Skin of body (tissue), 2 donors: ENCODE measurements around the gene PUS1. TPM values are rescaled to one million over a fixed set of nuclear protein-coding genes. Genes with fewer than 3 reads are reported as not detected.

Experiments used
- DNase-seq: peaks from one replicate; lab custom pipeline; 2025; lab: John Stamatoyannopoulos, UW
- total RNA-seq: library from RNA; depleted of rRNA; stranded (reverse); fragments of >200 nt; gene quantifications from one replicate; pipeline ENCODE4 v1.2.3, GENCODE V29; 2014

Gene PUS1
- total RNA-seq, 1 donor from 2014 or later = 8.5 TPM

DNA sequence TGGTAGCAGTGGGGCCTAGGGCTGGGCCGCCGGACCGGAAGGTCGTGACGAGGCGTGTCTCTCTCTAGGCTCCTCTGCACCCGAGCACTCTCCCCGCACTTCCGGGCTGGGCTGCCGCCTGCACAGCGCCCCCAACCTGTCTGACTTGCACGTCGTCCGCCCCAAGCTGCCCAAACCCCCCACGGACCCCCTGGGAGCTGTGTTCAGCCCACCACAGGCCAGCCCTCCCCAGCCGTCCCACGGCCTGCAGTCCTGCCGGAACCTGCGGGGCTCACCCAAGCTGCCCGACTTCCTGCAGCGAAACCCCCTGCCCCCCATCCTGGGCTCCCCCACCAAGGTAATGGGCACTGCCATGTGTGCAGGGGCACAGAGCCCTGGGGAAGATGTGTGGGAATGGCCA, 13.3 kb upstream of the PUS1 start:
- DNase-seq = no peak

DNA sequence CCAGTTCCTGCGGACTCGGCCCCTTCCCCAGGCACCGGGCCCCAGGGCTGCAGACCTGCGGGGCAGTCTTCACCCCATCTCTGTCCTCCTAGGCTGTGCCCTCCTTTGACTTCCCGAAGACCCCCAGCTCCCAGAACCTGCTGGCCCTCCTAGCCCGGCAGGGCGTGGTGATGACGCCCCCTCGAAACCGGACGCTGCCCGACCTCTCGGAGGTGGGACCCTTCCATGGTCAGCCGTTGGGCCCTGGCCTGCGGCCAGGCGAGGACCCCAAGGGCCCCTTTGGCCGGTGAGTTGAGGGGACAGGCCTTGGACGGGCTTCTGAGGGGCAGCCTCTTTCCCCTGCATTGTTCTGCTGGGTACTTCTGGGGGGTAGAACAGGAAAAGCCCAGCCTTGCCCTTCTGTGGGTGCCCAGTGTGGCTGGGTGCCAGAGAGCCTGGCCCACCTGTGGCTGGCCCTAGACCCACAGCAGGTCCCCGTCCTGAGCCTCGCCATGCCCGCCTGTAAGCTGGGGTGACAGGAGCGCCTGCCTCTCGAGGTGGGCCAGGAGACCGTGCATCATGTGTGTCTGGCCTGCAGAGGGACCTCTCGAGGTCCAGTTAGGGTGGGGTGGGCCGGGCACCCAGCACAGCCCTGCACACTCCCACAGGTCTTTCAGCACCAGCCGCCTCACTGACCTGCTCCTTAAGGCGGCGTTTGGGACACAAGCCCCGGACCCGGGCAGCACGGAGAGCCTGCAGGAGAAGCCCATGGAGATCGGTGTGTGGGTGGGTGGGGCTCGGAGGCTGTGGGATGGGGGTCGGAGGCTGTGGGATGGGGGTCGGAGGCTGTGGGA, 12.6 kb upstream of the PUS1 start:
- DNase-seq = no peak

DNA sequence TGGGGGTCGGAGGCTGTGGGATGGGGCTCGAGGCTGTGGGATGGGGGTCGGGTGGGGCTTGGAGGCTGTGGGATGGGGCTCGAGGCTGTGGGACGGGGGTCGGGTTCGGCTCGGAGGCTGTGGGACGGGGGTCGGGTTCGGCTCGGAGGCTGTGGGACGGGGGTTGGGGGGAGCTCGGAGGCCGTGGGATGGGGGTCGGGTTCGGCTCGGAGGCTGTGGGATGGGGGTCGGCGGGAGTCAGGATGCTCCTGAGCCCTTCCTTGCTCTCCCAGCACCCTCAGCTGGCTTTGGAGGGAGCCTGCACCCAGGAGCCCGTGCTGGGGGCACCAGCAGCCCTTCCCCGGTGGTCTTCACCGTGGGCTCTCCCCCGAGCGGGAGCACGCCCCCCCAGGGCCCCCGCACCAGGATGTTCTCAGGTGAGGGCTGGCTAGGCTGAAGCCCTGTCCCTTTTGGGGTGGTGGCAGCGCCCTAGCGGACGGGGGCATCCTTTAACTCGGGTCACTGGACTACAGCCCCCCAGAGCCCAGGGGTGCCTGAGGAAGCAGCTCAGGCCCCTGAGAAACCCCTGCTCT, 11.9 kb upstream of the PUS1 start:
- DNase-seq = no peak

DNA sequence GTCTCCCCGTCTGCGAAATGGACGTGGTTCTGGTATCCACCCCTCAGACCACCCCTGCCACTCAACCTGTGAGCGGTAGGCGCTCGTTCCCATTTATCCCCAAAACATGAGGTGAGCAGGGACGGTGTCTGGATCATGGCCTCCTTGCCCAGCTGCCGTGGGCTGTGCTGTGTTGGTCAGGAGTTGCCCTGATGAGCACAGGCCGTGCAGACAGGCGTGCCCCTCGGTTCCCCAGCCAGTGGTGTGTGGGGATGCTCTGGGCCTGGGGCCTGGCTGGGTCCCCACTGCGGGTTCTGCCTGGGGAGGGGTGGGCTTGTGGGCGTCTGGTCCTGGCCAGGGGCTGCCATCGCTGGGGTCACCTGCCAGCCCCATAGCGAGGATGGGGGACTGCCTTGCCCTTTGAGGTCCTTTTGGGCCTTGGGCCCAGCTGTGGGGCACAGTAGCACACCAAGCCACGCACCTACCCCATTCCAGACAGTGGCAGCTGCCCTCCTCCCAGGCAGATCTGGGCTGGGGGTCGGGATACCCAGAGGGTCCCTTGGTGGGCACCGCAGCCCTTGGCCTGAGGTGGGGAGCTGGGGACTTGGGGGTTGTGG, 11.3 kb upstream of the PUS1 start:
- no peak for DNase-seq

DNA sequence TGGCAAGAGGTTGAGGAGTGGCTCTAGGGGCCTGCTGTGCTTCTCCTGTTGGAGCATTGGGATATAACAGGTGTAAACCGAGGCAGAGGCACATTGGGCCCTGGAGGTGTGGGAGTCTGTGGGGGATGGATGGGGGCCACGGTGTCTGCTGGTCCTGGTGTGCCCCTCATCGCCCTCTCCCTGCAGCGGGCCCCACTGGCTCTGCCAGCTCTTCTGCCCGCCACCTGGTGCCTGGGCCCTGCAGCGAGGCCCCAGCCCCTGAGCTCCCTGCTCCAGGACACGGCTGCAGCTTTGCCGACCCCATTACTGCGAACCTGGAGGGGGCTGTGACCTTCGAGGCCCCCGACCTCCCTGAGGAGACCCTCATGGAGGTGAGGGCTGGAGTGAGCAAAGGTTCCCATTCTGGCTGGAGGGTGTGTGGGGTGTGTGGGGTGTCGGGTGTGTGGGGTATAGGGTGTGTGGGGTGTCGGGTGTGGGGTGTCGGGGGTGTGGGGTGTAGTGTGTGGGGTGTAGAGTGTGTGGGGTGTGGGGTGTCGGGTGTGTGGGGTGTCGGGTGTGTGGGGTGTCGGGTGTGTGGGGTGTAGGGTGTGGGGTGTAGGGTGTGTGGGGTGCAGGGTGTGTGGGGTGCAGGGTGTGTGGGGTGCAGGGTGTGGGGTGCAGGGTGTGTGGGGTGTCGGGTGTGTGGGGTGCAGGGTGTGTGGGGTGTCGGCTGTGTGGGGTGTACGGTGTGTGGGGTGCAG, 10.6 kb upstream of the PUS1 start:
- DNase-seq = no peak

DNA sequence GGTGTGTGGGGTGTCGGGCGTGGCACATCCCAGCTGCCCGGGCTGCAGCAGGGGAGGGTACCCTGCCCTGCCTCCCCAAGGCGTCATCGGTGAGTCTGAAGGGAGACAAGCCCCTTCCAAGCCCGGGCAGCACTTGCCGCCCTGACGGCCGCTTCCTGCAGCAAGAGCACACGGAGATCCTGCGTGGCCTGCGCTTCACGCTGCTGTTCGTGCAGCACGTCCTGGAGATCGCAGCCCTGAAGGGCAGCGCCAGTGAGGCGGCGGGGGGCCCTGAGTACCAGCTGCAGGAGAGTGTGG, 10.1 kb upstream of the PUS1 start:
- no peak for DNase-seq

DNA sequence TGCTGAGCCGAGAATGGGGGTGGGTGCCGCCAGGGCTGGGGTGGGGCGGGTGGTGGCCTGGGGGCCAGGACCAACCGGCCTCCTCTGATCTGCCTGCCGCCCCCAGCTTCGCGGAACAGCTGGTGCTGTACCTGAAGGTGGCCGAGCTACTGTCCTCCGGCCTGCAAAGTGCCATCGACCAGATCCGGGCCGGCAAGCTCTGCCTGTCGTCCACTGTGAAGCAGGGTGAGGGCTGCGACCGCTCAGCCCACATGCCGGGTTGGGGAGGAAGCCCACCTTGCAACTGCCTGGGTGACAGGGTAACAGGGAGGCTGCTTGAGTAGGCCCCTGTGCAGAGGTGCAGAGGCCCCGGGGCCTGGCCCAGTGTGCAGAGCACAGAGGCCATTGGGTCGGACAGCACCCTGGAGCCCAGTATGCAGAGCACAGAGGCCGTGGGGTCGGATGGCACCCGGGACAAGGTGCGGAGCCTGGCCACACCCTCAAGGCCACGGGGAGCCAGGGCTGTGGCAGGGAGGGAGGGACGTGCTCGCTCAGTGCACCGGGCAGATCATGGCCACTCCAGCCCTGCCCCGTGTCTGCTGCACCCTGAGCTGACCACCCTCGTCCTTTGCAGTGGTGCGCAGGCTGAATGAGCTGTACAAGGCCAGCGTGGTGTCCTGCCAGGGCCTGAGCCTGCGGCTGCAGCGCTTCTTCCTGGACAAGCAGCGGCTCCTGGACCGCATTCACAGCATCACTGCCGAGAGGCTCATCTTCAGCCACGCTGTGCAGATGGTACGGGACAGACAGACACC, 9.5 kb upstream of the PUS1 start:
- no peak for DNase-seq

DNA sequence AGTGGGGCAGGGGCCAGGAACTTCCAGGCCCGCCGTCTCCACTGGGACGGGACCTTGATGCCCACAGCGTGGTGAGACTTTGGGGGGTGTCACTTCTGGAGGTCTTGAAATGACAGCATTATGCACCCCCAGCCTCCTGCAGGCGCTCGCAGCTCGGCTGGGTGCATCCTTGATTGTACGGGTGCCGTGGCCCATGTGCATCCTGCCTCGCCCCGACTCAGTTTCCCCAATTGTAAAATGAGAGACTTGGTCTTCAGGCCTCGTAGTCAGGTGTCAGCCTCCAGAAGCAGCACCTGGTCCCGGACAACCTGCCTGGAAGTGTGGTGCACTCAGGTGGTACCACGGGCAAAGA, 8.9 kb upstream of the PUS1 start:
- DNase-seq = no peak

DNA sequence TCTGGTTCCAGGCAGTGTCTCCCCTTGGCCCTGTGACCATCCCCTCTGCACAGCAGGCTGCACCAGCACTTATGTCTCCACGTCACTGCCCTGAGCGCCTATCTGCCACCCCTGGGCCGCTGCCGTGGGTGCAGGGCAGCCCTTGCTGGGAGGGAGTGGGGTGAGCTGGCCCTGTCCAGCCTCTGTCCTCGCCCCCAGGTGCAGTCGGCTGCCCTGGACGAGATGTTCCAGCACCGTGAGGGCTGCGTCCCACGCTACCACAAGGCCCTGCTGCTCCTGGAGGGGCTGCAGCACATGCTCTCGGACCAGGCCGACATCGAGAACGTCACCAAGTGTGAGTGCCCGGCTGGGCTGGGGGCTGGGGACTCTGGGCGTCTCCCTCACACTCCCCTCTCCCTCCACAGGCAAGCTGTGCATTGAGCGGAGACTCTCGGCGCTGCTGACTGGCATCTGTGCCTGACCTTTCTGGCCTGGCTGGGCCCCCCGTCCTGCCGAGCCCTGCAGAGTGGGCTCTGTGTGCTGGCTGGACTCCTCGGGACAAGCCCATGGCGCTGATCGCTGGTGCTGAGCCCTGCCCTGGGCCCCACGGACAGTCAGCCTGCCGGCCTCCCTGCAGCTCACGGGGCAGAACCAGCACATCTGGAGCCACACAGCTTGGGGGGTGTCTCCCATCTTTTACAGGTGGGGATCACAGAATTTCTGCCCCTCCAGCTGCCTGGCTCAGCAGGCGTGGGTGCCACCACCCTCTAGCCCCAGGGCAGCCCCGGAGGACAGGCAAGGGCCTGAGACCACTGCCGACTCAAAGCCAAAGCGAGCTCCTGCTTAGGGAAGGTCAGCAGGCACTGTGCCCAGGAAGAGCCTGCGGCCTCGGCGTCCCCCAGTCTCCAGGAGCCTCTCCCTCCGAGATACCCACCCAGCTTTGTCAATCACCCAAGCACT, 7.9 kb upstream of the PUS1 start:
- DNase-seq = no peak

DNA sequence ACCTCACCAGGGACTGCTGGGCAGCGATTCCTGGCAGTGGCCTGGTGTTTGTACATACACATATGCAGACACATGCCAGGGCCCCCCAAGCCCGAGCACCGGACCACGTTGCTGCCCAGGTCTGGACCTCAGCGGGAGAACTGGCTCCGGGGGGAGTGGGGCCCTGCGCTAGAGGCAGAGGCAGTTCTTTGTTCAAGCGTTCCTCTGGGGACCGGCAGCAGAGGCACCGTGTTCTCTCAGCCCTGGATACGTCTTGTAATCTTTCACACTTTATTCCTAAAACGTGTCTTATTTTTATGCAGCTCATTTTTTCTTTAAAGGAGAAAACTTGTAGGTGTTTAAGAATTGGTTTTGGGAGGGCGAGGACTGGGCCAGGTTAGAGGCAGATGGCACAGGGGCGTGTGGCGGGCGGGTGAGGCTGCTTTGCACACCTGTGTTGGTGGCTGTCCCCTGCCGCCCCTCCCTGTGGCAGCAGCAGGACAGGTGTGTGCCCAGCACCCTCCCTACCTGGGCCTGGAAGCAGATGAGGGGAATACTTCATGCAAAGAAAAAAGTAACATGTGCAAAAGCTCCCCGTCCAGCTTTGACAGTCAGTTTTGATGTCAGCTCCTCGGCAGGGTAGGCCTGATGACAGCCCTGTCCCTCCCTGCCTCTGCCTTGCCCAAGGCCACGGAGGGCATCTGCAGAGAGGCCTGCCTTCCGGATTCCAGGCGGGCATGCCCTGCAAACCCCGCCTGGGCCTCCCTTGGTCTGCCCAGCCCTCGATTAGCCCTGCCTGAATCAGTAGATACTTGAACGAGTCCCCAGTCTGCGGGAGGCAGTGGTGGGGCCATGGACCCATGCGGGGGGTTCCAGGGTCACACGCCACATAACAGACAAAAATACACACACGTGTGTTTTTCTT, 7.0 kb upstream of the PUS1 start:
- DNase-seq = no peak

DNA sequence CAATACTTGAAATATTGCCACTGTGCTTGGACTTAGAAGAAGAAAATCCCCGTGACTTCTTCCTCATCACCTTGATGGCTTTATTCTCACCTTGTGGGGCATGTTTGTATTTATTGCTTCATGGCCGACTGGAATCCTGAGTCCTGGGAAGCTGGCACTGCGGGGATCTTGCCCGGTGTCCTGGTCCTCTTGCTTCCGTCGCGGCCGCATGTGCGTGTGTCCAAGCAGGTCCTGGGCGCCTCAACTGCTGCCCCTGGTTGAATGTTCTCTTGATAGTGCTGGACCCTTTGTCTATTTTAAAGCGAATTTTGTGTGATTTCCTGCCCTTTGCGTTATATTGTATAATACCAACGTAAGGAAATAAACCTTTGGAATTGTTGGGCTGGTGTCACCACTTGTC, 6.3 kb upstream of the PUS1 start:
- DNase-seq = no peak

DNA sequence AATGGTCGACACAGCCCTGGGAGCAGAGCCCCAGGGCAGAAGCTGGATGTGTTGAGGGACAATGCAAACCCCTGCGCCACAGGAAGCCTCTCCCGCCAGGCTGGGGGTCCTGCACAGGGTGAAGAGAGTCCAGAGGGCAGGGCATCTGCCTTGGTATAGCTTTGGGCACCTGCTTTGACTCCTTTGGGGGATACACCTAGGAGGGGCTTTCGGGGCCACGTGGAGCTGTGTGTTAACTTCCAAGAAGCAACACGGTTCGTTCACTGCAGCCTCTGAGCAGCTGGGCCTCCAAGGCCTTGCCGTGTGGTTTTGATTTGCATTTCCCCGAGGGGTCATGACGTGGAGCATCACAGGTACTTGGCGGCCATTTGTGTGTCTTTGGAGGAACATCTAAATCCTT, 5.8 kb upstream of the PUS1 start:
- DNase-seq = no peak

DNA sequence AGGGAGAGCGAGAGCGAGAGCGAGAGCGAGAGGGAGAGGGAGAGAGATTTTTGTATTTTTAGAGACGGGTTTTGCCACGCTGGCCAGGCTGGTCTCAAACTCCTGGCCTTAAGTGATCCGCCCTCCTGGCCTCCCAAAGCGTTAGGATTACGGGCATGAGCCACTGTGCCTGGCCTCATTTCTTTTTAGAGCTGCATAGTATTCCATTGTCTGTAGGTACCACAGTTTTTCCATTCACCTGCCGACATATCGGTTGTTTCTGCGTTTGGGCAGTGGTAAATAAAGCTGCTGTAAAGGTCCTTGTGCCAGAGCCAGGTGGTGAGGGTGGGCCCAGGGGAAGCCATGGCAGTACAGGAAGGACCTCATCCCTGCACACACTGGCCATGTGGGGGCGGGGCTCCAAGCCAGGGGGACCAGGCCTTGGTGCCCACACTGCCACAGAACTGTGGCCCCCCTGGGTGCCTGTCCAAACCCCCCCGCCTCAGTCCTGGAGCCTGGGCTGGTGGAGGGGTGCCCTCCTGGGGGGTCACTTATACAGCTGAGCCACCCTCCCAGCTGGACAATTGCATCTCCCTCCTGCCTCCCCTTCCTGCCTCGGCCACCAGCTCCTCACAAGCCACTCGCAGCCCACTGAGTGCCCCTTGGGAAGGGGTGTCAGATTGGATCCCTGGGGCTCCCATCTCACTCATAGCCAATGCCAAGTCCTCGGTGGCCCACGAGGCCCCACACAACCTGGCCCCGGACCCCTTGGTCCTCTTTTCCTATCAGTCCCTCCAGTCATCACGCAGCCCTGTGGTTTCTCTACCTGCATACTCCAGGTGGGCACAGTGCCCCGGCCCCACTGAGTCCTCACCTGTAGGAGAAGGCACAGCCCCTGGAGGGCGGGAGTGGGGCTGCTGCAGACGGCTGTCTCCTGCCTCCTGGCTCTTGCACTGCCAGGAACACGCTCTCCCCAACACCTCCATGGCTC, 1.7 kb upstream of the PUS1 start:
- DNase-seq = no peak

DNA sequence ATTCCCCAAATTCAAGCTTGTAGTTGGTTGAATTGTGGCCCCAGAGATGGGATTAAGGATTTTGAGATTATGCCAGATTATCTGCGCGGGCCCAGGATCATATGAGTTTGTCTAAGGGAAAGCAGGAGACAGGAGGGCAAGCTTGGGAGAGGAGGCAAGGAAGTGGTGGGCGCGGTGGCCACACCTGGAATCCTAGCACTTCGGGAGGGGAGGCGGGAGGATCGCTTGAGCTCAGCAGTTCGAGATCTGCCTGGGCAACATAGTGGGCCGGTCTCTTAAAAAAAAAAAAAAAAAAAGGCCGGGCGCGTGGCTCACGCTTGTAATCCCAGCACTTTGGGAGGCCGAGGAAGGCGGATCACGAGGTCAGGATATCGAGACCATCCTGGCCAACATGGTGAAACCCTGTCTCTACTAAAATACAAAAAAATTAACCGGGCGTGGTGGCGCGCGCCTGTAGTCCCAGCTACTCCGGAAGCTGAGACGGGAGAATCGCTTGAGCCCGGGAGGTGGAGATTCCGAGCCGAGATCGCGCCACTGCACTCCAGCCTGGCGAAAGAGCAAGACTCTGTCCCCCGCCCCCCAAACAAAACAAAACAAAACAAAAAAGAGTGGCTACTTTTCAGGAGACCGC, 881 bp upstream of the PUS1 start:
- no peak for DNase-seq

DNA sequence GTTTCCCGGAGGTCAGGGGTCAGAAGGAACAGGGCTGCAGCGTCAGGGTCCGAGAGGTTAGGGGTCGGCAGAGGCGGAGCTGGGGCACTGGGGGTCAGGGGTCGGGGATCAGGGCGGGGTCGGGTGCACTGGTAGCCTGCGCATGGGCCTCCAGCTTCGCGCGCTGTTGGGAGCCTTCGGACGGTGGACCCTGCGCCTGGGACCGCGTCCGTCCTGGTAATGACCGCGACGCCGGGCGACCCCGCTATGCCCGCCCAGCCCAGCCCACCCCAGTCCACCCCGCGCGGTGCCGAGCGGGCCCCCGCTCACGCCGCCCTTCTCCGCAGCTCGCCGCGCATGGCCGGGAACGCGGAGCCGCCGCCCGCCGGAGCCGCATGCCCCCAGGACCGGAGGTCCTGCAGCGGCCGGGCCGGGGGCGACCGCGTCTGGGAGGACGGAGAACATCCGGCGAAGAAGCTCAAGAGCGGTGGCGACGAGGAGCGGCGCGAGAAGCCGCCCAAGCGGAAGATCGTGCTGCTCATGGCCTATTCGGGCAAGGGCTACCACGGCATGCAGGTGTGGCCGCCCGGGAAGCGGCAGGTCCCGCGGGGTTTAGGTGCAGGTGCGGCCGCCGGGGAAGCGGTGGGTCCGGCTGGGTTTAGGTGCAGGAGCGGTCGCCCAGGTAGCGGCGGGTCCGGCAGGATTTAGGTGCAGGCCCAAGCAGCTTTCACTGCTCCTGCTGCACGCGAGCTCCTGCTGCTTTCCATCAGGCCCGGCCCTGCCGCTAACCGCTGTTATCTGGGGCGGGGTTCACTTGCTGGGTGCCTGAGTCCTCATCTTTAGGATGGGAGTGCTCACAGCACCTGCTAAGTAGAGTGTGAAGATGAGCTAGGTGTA, 743 bp downstream of the PUS1 start:
- DNase-seq = no peak

DNA sequence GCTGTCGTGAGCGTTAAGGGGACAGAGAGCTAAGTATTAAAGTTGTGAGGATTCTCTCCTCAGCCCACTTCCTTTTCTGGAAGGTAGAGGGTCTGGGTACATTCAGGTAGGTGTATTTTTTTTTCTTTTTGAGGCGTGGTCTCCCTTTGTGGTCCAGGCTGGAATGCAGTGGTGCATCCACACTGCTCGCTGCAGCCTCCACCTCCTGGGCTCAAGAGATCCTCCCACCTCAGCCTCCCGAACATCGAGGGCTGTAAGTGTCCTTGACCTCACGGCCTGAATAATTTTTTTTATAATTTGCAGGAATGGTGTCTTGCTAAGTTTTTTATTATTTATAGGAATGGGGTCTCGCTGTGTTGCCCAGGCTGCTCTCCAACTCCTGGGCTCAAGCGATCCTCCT, 1.4 kb downstream of the PUS1 start:
- DNase-seq = no peak

DNA sequence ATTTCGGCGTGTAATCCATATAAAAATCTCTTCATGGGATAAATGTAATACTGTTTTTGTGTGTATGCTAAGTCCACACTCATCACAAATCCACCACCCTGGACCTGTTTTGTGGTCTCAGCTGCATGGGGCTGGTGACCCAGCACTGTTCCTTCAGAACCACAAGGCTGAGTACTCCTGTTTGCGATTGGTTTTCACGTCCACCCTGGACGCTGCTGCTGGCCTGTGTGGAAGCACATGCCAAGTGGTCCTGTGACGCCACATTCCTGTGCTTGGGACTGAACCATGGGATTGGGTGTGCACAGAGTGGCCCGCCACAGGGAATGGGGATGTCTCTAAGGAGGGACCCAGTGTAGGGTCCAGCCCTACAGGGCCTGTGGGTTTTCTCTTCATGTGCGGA, 4.3 kb downstream of the PUS1 start:
- DNase-seq = no peak
